ENCODE measurements around the gene FAM89A.

FAM89A gene

DNA sequence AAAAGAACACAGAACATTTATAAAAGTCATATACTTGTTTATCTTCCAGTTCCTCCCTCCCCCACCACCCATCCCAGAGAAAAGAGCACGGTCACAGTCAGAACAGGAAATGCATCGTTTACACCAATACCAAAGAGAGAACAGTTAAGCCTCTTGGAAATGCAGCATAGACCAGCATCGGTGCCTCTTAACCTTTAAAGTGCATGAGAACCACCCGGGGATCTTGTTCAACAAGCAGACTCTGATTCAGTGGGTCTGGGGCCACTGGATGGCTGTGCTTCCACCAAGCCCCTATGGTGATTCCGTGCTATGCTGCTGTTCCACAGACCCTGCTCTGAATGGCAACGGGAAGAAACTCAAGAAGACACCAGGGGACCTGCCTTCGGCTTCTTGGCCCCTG, 19.2 kb downstream of the FAM89A start:
- TF ChIP-seq CTCF (IDR thresholded peaks at IDR 0.05; ENCODE audit: low read depth, low read length, missing control alignments), result no peak
- no peak for DNase-seq (ENCODE audit: low read depth)
- H3K4me3 ChIP-seq (ENCODE audit: low read depth, low read length), result no peak overlapping the region

- H3K4me3 ChIP-seq (ENCODE audit: low read depth, low read length), result no peak overlapping the region
- no peak for TF ChIP-seq CTCF (IDR thresholded peaks at IDR 0.05; ENCODE audit: low read depth, low read length, missing control alignments)
- no peak for DNase-seq (ENCODE audit: low read depth)
These were observed 19.9 kb downstream of the FAM89A start for GRCh38 chr1:231020139-231020601.

DNA sequence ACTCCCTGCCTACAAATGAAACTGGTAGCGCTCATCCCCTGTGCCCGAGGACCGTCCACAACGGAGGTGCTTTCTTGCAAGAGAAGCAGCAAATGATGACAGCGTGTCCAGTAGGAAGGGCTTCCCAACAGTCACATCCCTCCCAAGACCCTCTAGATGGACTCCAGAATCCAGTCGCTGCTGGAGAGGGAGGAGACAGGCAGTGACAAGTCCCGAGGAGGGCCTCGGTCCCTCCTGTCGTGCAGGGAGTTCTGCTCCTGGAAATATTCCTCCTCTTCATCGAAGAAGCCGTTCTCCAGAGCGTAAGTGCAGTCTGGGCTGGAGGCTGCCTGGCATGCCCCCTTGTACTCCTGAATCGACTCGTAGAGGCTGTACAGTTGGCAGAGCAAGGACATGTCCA, 20.3 kb downstream of the FAM89A start:
- TF ChIP-seq CTCF (IDR thresholded peaks at IDR 0.05; ENCODE audit: low read depth, low read length, missing control alignments), result no peak
- H3K4me3 ChIP-seq (ENCODE audit: low read depth, low read length), result no peak overlapping the region
- DNase-seq (ENCODE audit: low read depth), result no peak

GRCh38 chr1:231016966-231017365, 23.1 kb downstream of the FAM89A start:
- DNase-seq (ENCODE audit: low read depth), result no peak
- no peak overlapping the region for H3K4me3 ChIP-seq (ENCODE audit: low read depth, low read length)
- no peak for TF ChIP-seq CTCF (IDR thresholded peaks at IDR 0.05; ENCODE audit: low read depth, low read length, missing control alignments)

GRCh38 chr1:231016234-231016633, 23.8 kb downstream of the FAM89A start:
- no peak overlapping the region for H3K4me3 ChIP-seq (ENCODE audit: low read depth, low read length)
- no peak for TF ChIP-seq CTCF (IDR thresholded peaks at IDR 0.05; ENCODE audit: low read depth, low read length, missing control alignments)
- DNase-seq (ENCODE audit: low read depth), result no peak

- DNase-seq (ENCODE audit: low read depth), result no peak
- TF ChIP-seq CTCF (IDR thresholded peaks at IDR 0.05; ENCODE audit: low read depth, low read length, missing control alignments), result no peak
- H3K4me3 ChIP-seq (ENCODE audit: low read depth, low read length), result no peak overlapping the region
These were observed 26.6 kb downstream of the FAM89A start for GRCh38 chr1:231013391-231014015.

DNA sequence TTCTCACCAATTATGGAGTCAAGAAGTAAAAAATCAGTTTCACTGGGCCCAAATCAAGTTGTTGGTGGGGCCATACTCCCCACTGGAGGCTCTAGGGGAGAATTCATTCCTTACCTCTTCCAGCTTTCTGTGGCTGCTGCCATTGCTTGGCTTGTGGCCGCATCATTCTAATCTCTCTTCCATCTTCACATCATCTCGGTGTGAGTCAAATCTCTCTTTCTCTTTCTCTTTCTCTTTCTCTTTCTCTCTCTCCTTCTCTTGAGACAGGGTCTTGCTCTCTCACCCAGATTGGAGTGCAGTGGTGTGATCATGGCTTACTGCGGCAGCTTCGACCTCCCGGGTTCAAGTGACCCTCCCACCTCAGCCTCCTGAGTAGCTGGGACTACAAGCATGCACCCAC, 28.1 kb downstream of the FAM89A start:
- no peak for DNase-seq (ENCODE audit: low read depth)
- H3K4me3 ChIP-seq (ENCODE audit: low read depth, low read length), result no peak overlapping the region
- no peak for TF ChIP-seq CTCF (IDR thresholded peaks at IDR 0.05; ENCODE audit: low read depth, low read length, missing control alignments)
